ENCODE data around the gene PLD1.

PLD1 gene

GRCh38 chr3:171776411-171776810, 33.9 kb downstream of the PLD1 start:
- Histone ChIP-seq H3K27ac (replicated peaks) (peak overlapping the region; percentile 72), H3K4me3 (replicated peaks; ENCODE audit: insufficient read depth, low read length) (no peak overlapping the region), H3K27me3 (ENCODE audit: insufficient read depth, poor library complexity, severe bottlenecking) (no peaks in the 10 kb centered on the region)
- TF ChIP-seq POLR2AphosphoS5 (IDR thresholded peaks at IDR 0.05; ENCODE audit: low read depth) (no peak), GABPA (IDR thresholded peaks at IDR 0.05; ENCODE audit: low read depth) (no peak), REST (IDR thresholded peaks at IDR 0.05; ENCODE audit: insufficient replicate concordance, low read depth) (no peak), CTCF (IDR thresholded peaks at IDR 0.05; ENCODE audit: insufficient read depth, low read length) (no peak), SPI1 (IDR thresholded peaks at IDR 0.05; ENCODE audit: borderline replicate concordance, low read depth) (no peak)
- no peak for DNase-seq (ENCODE audit: low read depth in 1 of 2, low spot score in 1 of 2)

- Histone ChIP-seq H3K27ac (replicated peaks) (peak overlapping the region; percentile 72), H3K4me3 (replicated peaks; ENCODE audit: insufficient read depth, low read length) (no peak overlapping the region), H3K27me3 (ENCODE audit: insufficient read depth, poor library complexity, severe bottlenecking) (no peaks in the 10 kb centered on the region)
- TF ChIP-seq CTCF (IDR thresholded peaks at IDR 0.05; ENCODE audit: insufficient read depth, low read length) (no peak), POLR2AphosphoS5 (IDR thresholded peaks at IDR 0.05; ENCODE audit: low read depth) (no peak), REST (IDR thresholded peaks at IDR 0.05; ENCODE audit: insufficient replicate concordance, low read depth) (no peak), GABPA (IDR thresholded peaks at IDR 0.05; ENCODE audit: low read depth) (no peak), SPI1 (IDR thresholded peaks at IDR 0.05; ENCODE audit: borderline replicate concordance, low read depth) (no peak)
- no peak for DNase-seq (ENCODE audit: low read depth in 1 of 2, low spot score in 1 of 2)
These were observed 34.3 kb downstream of the PLD1 start for GRCh38 chr3:171775943-171776342.

- DNase-seq (ENCODE audit: low read depth in 1 of 2, low spot score in 1 of 2) = no peak
These were observed 35.8 kb downstream of the PLD1 start for GRCh38 chr3:171774521-171774920.

More at GRCh38 chr3:171774521-171774920, 35.8 kb downstream of the PLD1 start:
- Histone ChIP-seq H3K27ac (replicated peaks) (no peak overlapping the region; the same call in 1 of the 2 replicates), H3K4me3 (replicated peaks; ENCODE audit: insufficient read depth, low read length) (no peak overlapping the region), H3K27me3 (ENCODE audit: insufficient read depth, poor library complexity, severe bottlenecking) (no peaks in the 10 kb centered on the region)
- no peak for TF ChIP-seq SPI1 (IDR thresholded peaks at IDR 0.05; ENCODE audit: borderline replicate concordance, low read depth)
- no peak for TF ChIP-seq POLR2AphosphoS5 (IDR thresholded peaks at IDR 0.05; ENCODE audit: low read depth)
- TF ChIP-seq REST (IDR thresholded peaks at IDR 0.05; ENCODE audit: insufficient replicate concordance, low read depth) = no peak
- TF ChIP-seq GABPA (IDR thresholded peaks at IDR 0.05; ENCODE audit: low read depth) = no peak
- TF ChIP-seq CTCF (IDR thresholded peaks at IDR 0.05; ENCODE audit: insufficient read depth, low read length) = no peak

Data from HL-60 (cell line).